Mucosa of stomach (tissue), 1 donor: ENCODE measurements around the gene PSMD3.

Experiments used
- H3K27me3 ChIP-seq: one replicate; pipeline ENCODE4 v1.7.0; 2013; ENCODE audit warnings: mild to moderate bottlenecking, low read length; ENCODE audit not compliant: control insufficient read depth, insufficient read depth
- H3K36me3 ChIP-seq: one replicate; pipeline ENCODE4 v1.7.0; 2013; ENCODE audit warnings: low read length; ENCODE audit not compliant: control insufficient read depth, insufficient read depth
- H3K4me1 ChIP-seq: one replicate; pipeline ENCODE4 v1.7.0; 2013; ENCODE audit warnings: mild to moderate bottlenecking, low read length; ENCODE audit not compliant: control insufficient read depth, insufficient read depth
- H3K4me3 ChIP-seq: one replicate; pipeline ENCODE4 v1.7.0; 2013; ENCODE audit warnings: low read length
- H3K9ac ChIP-seq: one replicate; pipeline ENCODE4 v1.7.0; 2013; ENCODE audit warnings: mild to moderate bottlenecking, low read length, moderate library complexity
- H3K9me3 ChIP-seq: one replicate; pipeline ENCODE4 v1.7.0; 2013; ENCODE audit warnings: mild to moderate bottlenecking, low read length, moderate library complexity; ENCODE audit not compliant: control insufficient read depth
- donor health status: Pancreatic carcinoma.

The PSMD3 gene

GRCh38 chr17:39965017-39965699 is 15.4 kb upstream of the PSMD3 start:
- Histone ChIP-seq H3K9ac (no peak overlapping the region), H3K9me3 (no peaks in the 10 kb centered on the region), H3K27me3 (peaks cover 5% of the 10 kb centered on the region), H3K36me3 (no peaks in the 10 kb centered on the region), H3K4me3 (no peak overlapping the region), H3K4me1 (peaks cover 18% of the 10 kb centered on the region)

GRCh38 chr17:39966771-39967170 is 13.8 kb upstream of the PSMD3 start:
- Histone ChIP-seq H3K4me1 (peaks cover 8% of the 10 kb centered on the region), H3K9ac (no peak overlapping the region)

DNA sequence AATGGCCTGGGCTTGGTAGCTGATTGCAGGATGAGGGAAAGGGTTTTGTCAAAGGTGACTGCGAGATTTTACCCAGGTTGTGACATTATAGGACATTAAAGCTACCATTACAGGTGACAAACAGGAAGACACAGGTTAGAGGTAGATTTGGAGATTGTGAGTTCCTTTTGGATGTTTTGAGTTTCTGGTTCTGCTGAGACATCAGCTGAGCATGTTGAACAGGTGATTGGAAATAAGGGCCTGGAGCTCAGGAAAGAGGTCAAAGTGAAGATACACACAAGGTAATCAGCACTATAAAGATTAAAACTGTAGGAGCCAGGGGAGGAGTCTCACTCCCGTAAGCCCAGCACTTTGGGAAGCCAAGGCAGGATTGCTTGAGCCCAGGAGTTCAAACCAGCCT is 11.8 kb upstream of the PSMD3 start:
- no peak overlapping the region for H3K9ac ChIP-seq
- H3K9me3 ChIP-seq = no peaks in the 10 kb centered on the region
- H3K27me3 ChIP-seq = peaks cover 12% of the 10 kb centered on the region
- no peak overlapping the region for H3K4me3 ChIP-seq
- no peaks in the 10 kb centered on the region for H3K4me1 ChIP-seq
- no peaks in the 10 kb centered on the region for H3K36me3 ChIP-seq

More at GRCh38 chr17:39966771-39967170, 13.8 kb upstream of the PSMD3 start:
- Histone ChIP-seq H3K4me3 (no peak overlapping the region), H3K27me3 (peaks cover 12% of the 10 kb centered on the region), H3K9me3 (no peaks in the 10 kb centered on the region), H3K36me3 (no peaks in the 10 kb centered on the region)

DNA sequence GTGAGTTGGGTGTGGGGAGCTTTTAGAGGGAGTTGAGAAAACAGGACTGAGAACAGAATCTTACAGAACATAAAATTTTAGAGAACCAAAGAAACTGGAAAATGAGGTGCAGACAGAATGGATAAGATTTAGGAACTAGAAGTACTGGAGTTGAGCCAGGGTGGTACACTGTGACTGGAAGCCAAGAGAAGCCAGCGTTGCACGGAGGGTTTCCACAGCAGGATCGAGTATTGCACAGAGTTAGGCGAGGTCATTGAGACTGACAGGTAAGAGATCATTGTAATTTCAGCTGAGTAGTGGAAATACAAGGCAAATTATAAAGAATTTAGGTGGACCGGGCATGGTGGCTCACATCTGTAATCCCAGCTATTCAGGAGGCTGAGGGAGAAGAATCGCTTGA is 11.2 kb upstream of the PSMD3 start:
- peaks cover 12% of the 10 kb centered on the region for H3K27me3 ChIP-seq
- no peaks in the 10 kb centered on the region for H3K36me3 ChIP-seq
- no peaks in the 10 kb centered on the region for H3K9me3 ChIP-seq
- H3K4me1 ChIP-seq = no peaks in the 10 kb centered on the region
- H3K9ac ChIP-seq = no peak overlapping the region
- no peak overlapping the region for H3K4me3 ChIP-seq

DNA sequence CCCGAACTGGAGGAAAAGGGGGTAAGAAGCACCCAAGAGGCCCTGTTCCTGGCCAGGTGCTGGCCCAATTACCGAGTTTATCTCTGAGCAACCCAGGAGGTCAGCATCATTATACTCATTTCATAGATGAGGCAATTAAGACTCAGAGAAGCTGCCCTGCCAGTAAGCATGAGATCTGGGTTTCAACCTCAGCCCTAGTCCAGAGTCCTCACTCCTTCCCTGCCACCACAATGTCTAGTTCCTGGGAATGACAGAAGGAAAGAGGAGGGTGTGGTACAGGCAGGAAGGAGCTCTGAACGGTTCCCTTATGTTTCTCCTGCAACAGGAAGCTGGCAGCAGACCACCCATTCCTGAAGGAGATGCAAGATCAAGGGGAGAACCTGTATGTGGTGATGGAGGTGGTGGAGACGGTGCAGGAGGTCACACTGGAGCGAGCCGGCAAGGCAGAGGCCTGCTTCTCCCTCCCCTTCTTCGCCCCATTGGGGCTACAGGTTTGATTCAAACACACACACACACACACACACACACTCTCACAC is 10.4 kb upstream of the PSMD3 start:
- Histone ChIP-seq H3K36me3 (no peaks in the 10 kb centered on the region), H3K27me3 (peaks cover 16% of the 10 kb centered on the region), H3K9me3 (no peaks in the 10 kb centered on the region), H3K4me1 (no peaks in the 10 kb centered on the region), H3K4me3 (no peak overlapping the region), H3K9ac (no peak overlapping the region)

GRCh38 chr17:39971076-39971603 is 9.5 kb upstream of the PSMD3 start:
- no peak overlapping the region for H3K4me3 ChIP-seq
- H3K4me1 ChIP-seq = no peaks in the 10 kb centered on the region
- peaks cover 11% of the 10 kb centered on the region for H3K27me3 ChIP-seq

DNA sequence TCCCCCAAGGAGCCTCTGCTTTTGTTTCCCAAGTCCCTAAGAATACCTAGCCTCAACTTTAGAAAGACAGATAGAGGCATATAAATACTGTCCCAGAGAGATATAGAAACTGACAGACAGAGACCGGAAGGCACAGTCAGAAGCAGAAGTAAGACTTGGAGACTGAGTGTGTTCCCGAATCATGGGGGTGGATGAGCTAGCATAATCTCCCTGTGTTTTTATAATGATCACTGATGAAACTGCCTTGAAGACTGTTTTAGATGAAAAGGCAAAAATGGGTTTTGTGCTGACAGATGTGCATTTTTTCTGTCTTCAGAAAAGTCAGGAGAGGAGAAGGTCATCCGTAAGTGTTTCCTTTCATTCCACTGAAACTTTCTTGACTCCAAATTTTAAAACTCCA is 8.3 kb upstream of the PSMD3 start:
- H3K9ac ChIP-seq = no peak overlapping the region
- H3K27me3 ChIP-seq = peaks cover 11% of the 10 kb centered on the region
- H3K9me3 ChIP-seq = no peaks in the 10 kb centered on the region
- H3K36me3 ChIP-seq = no peaks in the 10 kb centered on the region
- no peaks in the 10 kb centered on the region for H3K4me1 ChIP-seq
- H3K4me3 ChIP-seq = no peak overlapping the region

More at GRCh38 chr17:39971076-39971603, 9.5 kb upstream of the PSMD3 start:
- Histone ChIP-seq H3K9me3 (no peaks in the 10 kb centered on the region), H3K9ac (no peak overlapping the region), H3K36me3 (no peaks in the 10 kb centered on the region)

DNA sequence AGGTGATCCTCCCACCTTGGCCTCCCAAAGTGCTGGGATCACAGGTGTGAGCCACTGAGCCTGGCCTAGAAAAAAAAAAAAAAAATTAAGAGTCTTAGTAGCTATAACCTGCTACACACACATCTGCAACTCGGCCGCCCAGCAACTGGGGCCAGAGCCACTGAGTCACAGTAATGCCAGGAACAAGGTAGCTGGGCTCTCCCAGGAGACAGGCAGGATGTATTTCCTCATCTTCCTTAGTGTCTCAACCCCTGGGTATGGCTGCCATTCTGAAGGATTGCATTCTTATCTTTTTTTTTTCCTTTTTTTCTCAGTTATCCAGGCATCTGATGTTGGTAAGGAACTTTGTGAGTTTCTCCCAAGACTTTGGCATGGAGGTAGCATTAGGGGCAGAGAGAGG is 7.1 kb upstream of the PSMD3 start:
- H3K4me1 ChIP-seq = no peaks in the 10 kb centered on the region
- H3K9ac ChIP-seq = no peak overlapping the region
- no peaks in the 10 kb centered on the region for H3K36me3 ChIP-seq

GRCh38 chr17:39974433-39974832 is 6.2 kb upstream of the PSMD3 start:
- H3K27me3 ChIP-seq = peaks cover 15% of the 10 kb centered on the region
- no peak overlapping the region for H3K9ac ChIP-seq
- H3K9me3 ChIP-seq = no peaks in the 10 kb centered on the region
- no peak overlapping the region for H3K4me3 ChIP-seq
- no peaks in the 10 kb centered on the region for H3K36me3 ChIP-seq
- H3K4me1 ChIP-seq = no peaks in the 10 kb centered on the region

More for the DNA sequence above, 7.1 kb upstream of the PSMD3 start:
- no peaks in the 10 kb centered on the region for H3K9me3 ChIP-seq
- peaks cover 11% of the 10 kb centered on the region for H3K27me3 ChIP-seq
- no peak overlapping the region for H3K4me3 ChIP-seq

- peaks cover 13% of the 10 kb centered on the region for H3K27me3 ChIP-seq
- H3K36me3 ChIP-seq = no peaks in the 10 kb centered on the region
- H3K4me1 ChIP-seq = peaks cover 7% of the 10 kb centered on the region
- H3K9ac ChIP-seq = no peak overlapping the region
- no peaks in the 10 kb centered on the region for H3K9me3 ChIP-seq
- H3K4me3 ChIP-seq = no peak overlapping the region
Observed at GRCh38 chr17:39975801-39976200, 4.8 kb upstream of the PSMD3 start.

DNA sequence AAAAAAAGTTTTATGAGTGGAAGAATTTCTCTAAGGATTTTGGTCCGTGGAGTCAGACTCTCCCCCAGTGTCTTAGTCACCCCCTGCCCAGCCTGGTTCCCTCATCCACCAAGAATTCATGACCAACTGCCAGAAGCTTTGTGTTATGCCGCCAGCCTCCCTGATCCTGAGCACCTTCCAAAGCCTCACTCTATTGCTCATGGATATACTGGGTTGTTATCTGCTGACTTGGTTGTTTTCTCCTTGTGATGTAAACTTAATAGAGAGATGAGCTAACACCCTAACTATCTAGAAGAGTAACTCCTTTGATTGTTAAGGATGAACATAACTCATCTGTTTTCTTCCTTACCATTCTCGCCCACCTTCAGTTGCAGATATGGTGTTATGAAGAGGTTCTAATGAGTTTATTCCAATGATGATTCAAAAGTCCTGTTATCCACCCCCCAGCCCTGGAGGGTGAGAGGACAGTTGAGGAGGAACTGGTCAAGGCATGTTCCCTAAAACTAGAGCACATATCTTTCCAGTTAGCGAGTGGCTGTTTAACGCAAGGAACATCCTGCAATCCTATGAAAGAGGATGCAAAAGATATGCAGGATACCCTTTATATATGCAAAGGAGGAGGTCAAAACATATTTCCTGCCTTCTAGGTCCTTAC is 1.5 kb upstream of the PSMD3 start:
- Histone ChIP-seq H3K36me3 (no peaks in the 10 kb centered on the region), H3K4me3 (no peak overlapping the region)

DNA sequence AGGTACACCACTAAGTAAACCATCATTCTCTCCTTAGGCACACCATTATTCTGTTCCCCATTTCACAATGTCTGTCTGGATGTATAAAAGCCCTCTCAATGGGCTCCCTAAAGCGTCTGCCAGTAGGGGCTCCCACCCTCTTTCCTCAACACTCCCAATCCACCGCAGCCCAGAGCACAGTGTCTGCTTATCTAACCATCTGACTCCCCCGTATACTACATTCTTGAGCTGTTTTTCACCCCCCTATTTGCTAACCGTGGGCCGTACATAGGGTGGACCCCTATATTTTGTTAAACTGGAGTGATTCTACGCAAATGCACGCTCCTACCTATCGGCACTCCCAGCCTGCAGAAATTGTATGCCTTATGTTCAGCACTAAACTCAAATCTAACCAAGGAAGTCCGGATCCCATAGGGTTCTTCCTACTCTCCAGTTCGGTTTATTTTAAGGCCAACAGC is 685 bp upstream of the PSMD3 start:
- peak overlapping the region; percentile 42 for H3K4me3 ChIP-seq
- no peaks in the 10 kb centered on the region for H3K9me3 ChIP-seq
- peaks cover under 1% of the 10 kb centered on the region for H3K36me3 ChIP-seq
- H3K27me3 ChIP-seq = peaks cover 5% of the 10 kb centered on the region
- peaks cover 16% of the 10 kb centered on the region for H3K4me1 ChIP-seq
- H3K9ac ChIP-seq = peak overlapping the region; percentile 51

More for the DNA sequence above, 1.5 kb upstream of the PSMD3 start:
- Histone ChIP-seq H3K9me3 (no peaks in the 10 kb centered on the region), H3K9ac (no peak overlapping the region), H3K4me1 (peaks cover 16% of the 10 kb centered on the region), H3K27me3 (peaks cover 9% of the 10 kb centered on the region)
